Stimulated activated CD4-positive, alpha-beta T cell treated with anti-CD3 and anti-CD28 coated beads, TNF-alpha, amount 100 ng/mL, for 24 hours (primary cell): ENCODE data around the gene SIX3.
A peak's percentile ranks its signal among the peaks of the same experiment; 100 is the strongest.

Experiments
- DNase-seq, 3 experiments: peaks; one replicate each; pipeline ENCODE4 v3.0.0-alpha.2; 2020; ENCODE audit warnings: low read depth in 3 of 3

SIX3 gene

GRCh38 chr2:44957656-44958327 is 16.3 kb downstream of the SIX3 start:
- DNase-seq = no peak

GRCh38 chr2:44959855-44960254 is 18.4 kb downstream of the SIX3 start:
- no peak for DNase-seq

- no peak for DNase-seq
Measured at GRCh38 chr2:44960871-44961270, 19.4 kb downstream of the SIX3 start.

GRCh38 chr2:44962176-44962695 is 20.7 kb downstream of the SIX3 start:
- no peak for DNase-seq

GRCh38 chr2:44964752-44965236 is 23.3 kb downstream of the SIX3 start:
- DNase-seq = no peak

GRCh38 chr2:44965684-44966083 is 24.2 kb downstream of the SIX3 start:
- DNase-seq = no peak

GRCh38 chr2:44967056-44967455 is 25.6 kb downstream of the SIX3 start:
- no peak for DNase-seq

GRCh38 chr2:44967727-44968432 is 26.4 kb downstream of the SIX3 start:
- DNase-seq = no peak

- no peak for DNase-seq
Measured at GRCh38 chr2:44969936-44970335, 28.4 kb downstream of the SIX3 start.

- DNase-seq = no peak
Measured at GRCh38 chr2:44970846-44971450, 29.4 kb downstream of the SIX3 start.

- no peak for DNase-seq
Measured at GRCh38 chr2:44972771-44973535, 31.5 kb downstream of the SIX3 start.

GRCh38 chr2:44974064-44974715 is 32.7 kb downstream of the SIX3 start:
- DNase-seq = no peak

GRCh38 chr2:44975571-44976450 is 34.3 kb downstream of the SIX3 start:
- DNase-seq = no peak

GRCh38 chr2:44979581-44979980 is 38.1 kb downstream of the SIX3 start:
- DNase-seq = no peak

- no peak for DNase-seq
Measured at GRCh38 chr2:44980751-44981713, 39.5 kb downstream of the SIX3 start.

GRCh38 chr2:44981714-44982108 is 40.2 kb downstream of the SIX3 start:
- peak; percentile 52 to 59 (median 54) for DNase-seq

- DNase-seq = no peak
Measured at GRCh38 chr2:44983836-44984604, 42.5 kb downstream of the SIX3 start.

GRCh38 chr2:44989176-44989575 is 47.7 kb downstream of the SIX3 start:
- no peak for DNase-seq
